Activated gamma-delta T cell treated with Interleukin-2 at 50 U/mL for 16 hours (primary cell): Measurements from ENCODE around the gene TDRD1.

ENCODE experiments used
- DNase-seq: peaks from one replicate; pipeline ENCODE4 v3.0.0-alpha.2; 2020

TDRD1 gene

GRCh38 chr10:114239994-114240345, 60.8 kb downstream of the TDRD1 start:
- no peak for DNase-seq

GRCh38 chr10:114242235-114242634, 63.1 kb downstream of the TDRD1 start:
- no peak for DNase-seq

GRCh38 chr10:114243661-114244060, 64.5 kb downstream of the TDRD1 start:
- DNase-seq: no peak

- no peak for DNase-seq
Measured at GRCh38 chr10:114244126-114244525, 65.0 kb downstream of the TDRD1 start.

- no peak for DNase-seq
Measured at GRCh38 chr10:114245121-114245791, 66.1 kb downstream of the TDRD1 start.

- no peak for DNase-seq
Measured at GRCh38 chr10:114246679-114247305, 67.6 kb downstream of the TDRD1 start.

GRCh38 chr10:114250236-114250635, 71.1 kb downstream of the TDRD1 start:
- DNase-seq: no peak

GRCh38 chr10:114250716-114251115, 71.6 kb downstream of the TDRD1 start:
- no peak for DNase-seq

- no peak for DNase-seq
Measured at GRCh38 chr10:114252092-114252491, 72.9 kb downstream of the TDRD1 start.

GRCh38 chr10:114252883-114253282, 73.7 kb downstream of the TDRD1 start:
- no peak for DNase-seq

GRCh38 chr10:114255227-114255626, 76.1 kb downstream of the TDRD1 start:
- no peak for DNase-seq

GRCh38 chr10:114256008-114256765, 77.0 kb downstream of the TDRD1 start:
- DNase-seq: no peak

- no peak for DNase-seq
Measured at GRCh38 chr10:114256822-114257221, 77.7 kb downstream of the TDRD1 start.

- DNase-seq: no peak
Measured at GRCh38 chr10:114257498-114257897, 78.3 kb downstream of the TDRD1 start.

GRCh38 chr10:114258274-114258840, 79.2 kb downstream of the TDRD1 start:
- DNase-seq: no peak

- no peak for DNase-seq
Measured at GRCh38 chr10:114259824-114260223, 80.7 kb downstream of the TDRD1 start.

- no peak for DNase-seq
Measured at GRCh38 chr10:114260366-114260765, 81.2 kb downstream of the TDRD1 start.

- DNase-seq: no peak
Measured at GRCh38 chr10:114261076-114261475, 81.9 kb downstream of the TDRD1 start.

- DNase-seq: no peak
Measured at GRCh38 chr10:114262496-114262895, 83.3 kb downstream of the TDRD1 start.

- no peak for DNase-seq
Measured at GRCh38 chr10:114265392-114266053, 86.4 kb downstream of the TDRD1 start.

- DNase-seq: no peak
Measured at GRCh38 chr10:114266521-114266920, 87.4 kb downstream of the TDRD1 start.

- DNase-seq: no peak
Measured at GRCh38 chr10:114271075-114271778, 92.1 kb downstream of the TDRD1 start.

- DNase-seq: no peak
Measured at GRCh38 chr10:114271779-114272167, 92.6 kb downstream of the TDRD1 start.
